ENCODE data around the gene MYLK3.

MYLK3 gene

GRCh38 chr16:46731691-46732555, 16.2 kb downstream of the MYLK3 start:
- no peak for TF ChIP-seq CTCF (IDR thresholded peaks at IDR 0.05; ENCODE audit: extremely low read depth, missing control alignments)
- no peak for DNase-seq (ENCODE audit: low spot score)

- no peak for DNase-seq (ENCODE audit: low spot score)
- no peak for TF ChIP-seq CTCF (IDR thresholded peaks at IDR 0.05; ENCODE audit: extremely low read depth, missing control alignments)
These were observed 17.1 kb downstream of the MYLK3 start for GRCh38 chr16:46730801-46731690.

- TF ChIP-seq CTCF (IDR thresholded peaks at IDR 0.05; ENCODE audit: extremely low read depth, missing control alignments), result no peak
These were observed 18.0 kb downstream of the MYLK3 start for GRCh38 chr16:46730126-46730525.

GRCh38 chr16:46729326-46729995, 18.7 kb downstream of the MYLK3 start:
- TF ChIP-seq CTCF (IDR thresholded peaks at IDR 0.05; ENCODE audit: extremely low read depth, missing control alignments), result no peak
- no peak for DNase-seq (ENCODE audit: low spot score)

More at GRCh38 chr16:46730126-46730525, 18.0 kb downstream of the MYLK3 start:
- DNase-seq (ENCODE audit: low spot score), result no peak

GRCh38 chr16:46728806-46729205, 19.3 kb downstream of the MYLK3 start:
- no peak for TF ChIP-seq CTCF (IDR thresholded peaks at IDR 0.05; ENCODE audit: extremely low read depth, missing control alignments)
- no peak for DNase-seq (ENCODE audit: low spot score)

GRCh38 chr16:46727630-46728029, 20.5 kb downstream of the MYLK3 start:
- no peak for TF ChIP-seq CTCF (IDR thresholded peaks at IDR 0.05; ENCODE audit: extremely low read depth, missing control alignments)
- DNase-seq (ENCODE audit: low spot score), result no peak

Data from GM20000 (cell line).